GM12878 (cell line): ENCODE results near the gene PJA2. TPM values are rescaled to one million over a fixed set of nuclear protein-coding genes. Genes with fewer than 3 reads are reported as not detected.

ENCODE experiments used
- ATAC-seq: fragments of 200-7000 bp; cut with Tn5 transposase; 3 replicates; pipeline ENCODE4 v1.9.1; 2020; ENCODE audit warnings: mild to moderate bottlenecking, moderate library complexity
- BruUV-seq: library from RNA; stranded (reverse); fragments of 400-500 nt; replicated peaks from 2 replicates; lab custom pipeline; 2021; lab: Mats Ljungman, UMichigan
- CTCF ChIA-PET: fragments of 300-600 bp; sonication (Branson Sonifier 250); formaldehyde crosslinking; extraction: SDS; loops from one replicate; lab custom pipeline; 2021; ENCODE audit warnings: inconsistent platforms; lab: Yijun Ruan, JAX
- POLR2A ChIA-PET: fragments of 350-600 bp; formaldehyde crosslinking; extraction: SDS; loops from one replicate; lab custom pipeline; 2021; ENCODE audit warnings: inconsistent platforms; lab: Charles Lee
- RAD21 ChIA-PET: fragments of 300-600 bp; sonication (Branson Sonifier 250); formaldehyde crosslinking; loops from one replicate; lab custom pipeline; 2023; ENCODE audit warnings: antibody characterized with exemption; ENCODE audit not compliant: unreplicated experiment; lab: Charles Lee
- SMC1A ChIA-PET: fragments of 300-600 bp; sonication (Branson Sonifier 250); formaldehyde crosslinking; loops from one replicate; lab custom pipeline; 2023; ENCODE audit not compliant: unreplicated experiment, uncharacterized antibody; lab: Charles Lee
- DNase-seq: peaks from one replicate; pipeline ENCODE4 v3.0.0-alpha.2; 2011; ENCODE audit warnings: low read depth, low spot score
- FAIRE-seq: peaks from 3 replicates; lab custom pipeline; 2011; peaks lifted over from hg19 to GRCh38; lab: Jason Lieb, UNC
- H2AFZ ChIP-seq: 2 replicates; pipeline ENCODE4 v1.6.0; 2011; ENCODE audit warnings: low read depth, low read length, control low read depth; ENCODE audit not compliant: control insufficient read depth
- H3K27ac ChIP-seq: 2 replicates; pipeline ENCODE4 v1.5.1; 2011; ENCODE audit warnings: control low read depth; ENCODE audit not compliant: control insufficient read depth, insufficient read depth
- H3K27me3 ChIP-seq, 2 experiments: replicated peaks in 1 of 2; 2 replicates each; pipeline versions ENCODE4 v1.6.0 to v1.6.1; 2011; ENCODE audit warnings: low read length in 1 of 2; ENCODE audit not compliant: control insufficient read depth in 2 of 2, insufficient read depth in 2 of 2
- H3K36me3 ChIP-seq, 2 experiments: 2 replicates each; pipeline ENCODE4 v1.5.1; 2011; ENCODE audit warnings: low read length in 1 of 2; ENCODE audit not compliant: control insufficient read depth in 2 of 2, insufficient read depth in 2 of 2
- H3K4me1 ChIP-seq: 2 replicates; pipeline ENCODE4 v1.6.1; 2011; ENCODE audit warnings: mild to moderate bottlenecking, low read length, moderate library complexity, mixed read lengths; ENCODE audit not compliant: control insufficient read depth, insufficient read depth
- H3K4me2 ChIP-seq: 2 replicates; pipeline ENCODE4 v1.6.0; 2011; ENCODE audit warnings: control low read depth; ENCODE audit not compliant: control insufficient read depth, insufficient read depth
- H3K4me3 ChIP-seq: fragments of 200-600 bp; sonication (generic); 2 replicates; pipeline ENCODE4 v1.5.1; 2016
- H3K79me2 ChIP-seq: 2 replicates; pipeline ENCODE4 v1.6.0; 2011; ENCODE audit warnings: low read length; ENCODE audit not compliant: control insufficient read depth, insufficient read depth
- H3K9ac ChIP-seq: 2 replicates; pipeline ENCODE4 v1.8.0; 2011; ENCODE audit warnings: low read length, control low read depth, mixed read lengths; ENCODE audit not compliant: control insufficient read depth, insufficient read depth
- H3K9me3 ChIP-seq: replicated peaks from 3 replicates; pipeline ENCODE4 v1.5.1; 2011; ENCODE audit warnings: mild to moderate bottlenecking, low read length; ENCODE audit not compliant: control insufficient read depth, insufficient read depth
- H4K20me1 ChIP-seq: 2 replicates; pipeline ENCODE4 v1.6.0; 2011; ENCODE audit not compliant: control insufficient read depth, insufficient read depth
- BHLHE40 ChIP-seq, 2 experiments: fragments of 450-650 bp in 1 of 2; IDR thresholded peaks; 2 replicates each; pipeline ENCODE4 v1.6.1; 2011 to 2017; ENCODE audit warnings: low read depth in 2 of 2, borderline replicate concordance in 1 of 2, improper control_type of control experiment in 1 of 2, low read length in 1 of 2, mild to moderate bottlenecking in 1 of 2
- CHD4 ChIP-seq: fragments of 200-600 bp; sonication (generic); IDR thresholded peaks from 2 replicates; pipeline ENCODE4 v1.6.1; 2016; ENCODE audit warnings: mild to moderate bottlenecking
- MXI1 ChIP-seq: fragments of 150-350 bp; IDR thresholded peaks from 2 replicates; pipeline ENCODE4 v1.6.1; 2011; ENCODE audit warnings: low read depth, mild to moderate bottlenecking, inconsistent platforms, low read length, improper control_type of control experiment
- SIN3A ChIP-seq: IDR thresholded peaks from 2 replicates; pipeline ENCODE4 v1.6.1; 2012; ENCODE audit warnings: low read depth, low read length, improper control_type of control experiment
- SUZ12 ChIP-seq: fragments of 200-600 bp; sonication (generic); IDR thresholded peaks from one replicate; pipeline ENCODE4 v1.6.1; 2018; ENCODE audit warnings: antibody characterized with exemption, mild to moderate bottlenecking; ENCODE audit not compliant: unreplicated experiment
- TAF1 ChIP-seq: IDR thresholded peaks from 2 replicates; pipeline ENCODE4 v1.6.1; 2011; ENCODE audit warnings: mild to moderate bottlenecking, low read depth, low read length, borderline replicate concordance
- WGBS: methylation state at CpG from one replicate; pipeline ENCODE4 v1.1.6; 2016; ENCODE audit warnings: low lambda C conversion rate; ENCODE audit not compliant: insufficient replicate concordance, insufficient coverage; ENCODE audit errors: missing lambda C conversion rate; 5-methylcytosine and 5-hydroxymethylcytosine counted together
- in situ Hi-C: fragments of 300-500 bp; cut with MboI; formaldehyde crosslinking; loops from 9 replicates; pipeline ENCODE4 v1.14.3; 2018; ENCODE audit warnings: mixed read lengths
- intact Hi-C: fragments of 100-400 bp; cut with micrococcal nuclease; formaldehyde crosslinking; loops from one replicate; pipeline ENCODE4 v1.14.2; 2022; ENCODE audit not compliant: unreplicated experiment
- polyA plus RNA-seq, 11 experiments: library from polyadenylated mRNA; depleted of rRNA in 4 of 11; unstranded in 6 of 11; stranded (reverse) in 5 of 11; fragments of >200 nt; fragmentation: Nextera tagmentation in 4 of 11; fragmentation: Illumina TruSeq in 1 of 11; extraction: Ambion mirVana in 4 of 11; extraction: Trizol in 1 of 11; gene quantifications; 1 replicate in 1 of 11; 2 replicates in 10 of 11; pipeline versions ENCODE4 v1.2.1 to v1.2.3, GENCODE V29; 2011 to 2016; ENCODE audit warnings: inconsistent platforms in 2 of 11, missing spikeins in 2 of 11, low read depth in 1 of 11
- total RNA-seq, 4 experiments: library from RNA; depleted of rRNA in 3 of 4; stranded (reverse); fragments of >200 nt in 3 of 4; fragmentation: Illumina TruSeq in 1 of 4; extraction: Trizol in 1 of 4; gene quantifications; 2 replicates each; pipeline versions ENCODE4 v1.2.1 to v1.2.3, GENCODE V29; 2013 to 2021
- TF ChIP-seq, protein P1 (sequence below): fragments of 450-650 bp; IDR thresholded peaks from 2 replicates; pipeline ENCODE4 v1.6.1; 2014; ENCODE audit warnings: mild to moderate bottlenecking
- TF ChIP-seq, protein P2 (sequence below): fragments of 450-650 bp; IDR thresholded peaks from 2 replicates; pipeline ENCODE4 v1.6.1; 2018; ENCODE audit warnings: mild to moderate bottlenecking, low read depth, moderate library complexity; ENCODE audit not compliant: partially characterized antibody

The PJA2 gene
- total and polyA plus RNA-seq, 10 of the 15 experiments (the other 5 are each of a cell fraction or from before 2014, with no cell fraction given) = 27.8 to 93.4 (median 47.8) TPM

DNA sequence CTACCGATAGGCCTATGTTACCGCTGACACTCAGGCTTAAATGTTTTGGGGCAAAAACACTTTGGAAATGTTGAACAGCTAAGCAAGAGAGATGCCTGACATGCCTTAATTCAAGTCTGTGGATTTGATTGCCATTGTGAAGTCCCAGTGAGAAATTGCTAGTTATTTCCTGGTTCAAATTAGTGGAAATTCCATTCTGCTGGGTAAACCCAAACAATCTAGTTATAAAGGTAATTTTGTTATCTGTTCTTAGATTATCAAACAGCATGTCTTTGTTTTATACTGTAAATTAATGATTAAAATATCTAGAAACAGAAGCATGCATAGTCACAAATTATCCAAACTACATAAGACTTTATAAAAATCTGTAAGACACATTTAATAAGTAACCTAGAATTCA lies 96.6 kb downstream of the PJA2 start:
- no peak for DNase-seq
- no peak overlapping the region for H3K27ac ChIP-seq
- no peaks in the 10 kb centered on the region for H3K27me3 ChIP-seq
- TF ChIP-seq, protein P1, sequence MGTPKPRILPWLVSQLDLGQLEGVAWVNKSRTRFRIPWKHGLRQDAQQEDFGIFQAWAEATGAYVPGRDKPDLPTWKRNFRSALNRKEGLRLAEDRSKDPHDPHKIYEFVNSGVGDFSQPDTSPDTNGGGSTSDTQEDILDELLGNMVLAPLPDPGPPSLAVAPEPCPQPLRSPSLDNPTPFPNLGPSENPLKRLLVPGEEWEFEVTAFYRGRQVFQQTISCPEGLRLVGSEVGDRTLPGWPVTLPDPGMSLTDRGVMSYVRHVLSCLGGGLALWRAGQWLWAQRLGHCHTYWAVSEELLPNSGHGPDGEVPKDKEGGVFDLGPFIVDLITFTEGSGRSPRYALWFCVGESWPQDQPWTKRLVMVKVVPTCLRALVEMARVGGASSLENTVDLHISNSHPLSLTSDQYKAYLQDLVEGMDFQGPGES = no peak
- TF ChIP-seq SUZ12 = no peak
- no peak for TF ChIP-seq BHLHE40 (IDR thresholded peaks at IDR 0.05; ENCODE audit: borderline replicate concordance in 1 of 2, low read depth in 2 of 2, low read length in 1 of 2)
- TF ChIP-seq TAF1 = no peak
- no peak for TF ChIP-seq SIN3A
- TF ChIP-seq MXI1 = no peak
- TF ChIP-seq CHD4 = no peak
- TF ChIP-seq, protein P2, sequence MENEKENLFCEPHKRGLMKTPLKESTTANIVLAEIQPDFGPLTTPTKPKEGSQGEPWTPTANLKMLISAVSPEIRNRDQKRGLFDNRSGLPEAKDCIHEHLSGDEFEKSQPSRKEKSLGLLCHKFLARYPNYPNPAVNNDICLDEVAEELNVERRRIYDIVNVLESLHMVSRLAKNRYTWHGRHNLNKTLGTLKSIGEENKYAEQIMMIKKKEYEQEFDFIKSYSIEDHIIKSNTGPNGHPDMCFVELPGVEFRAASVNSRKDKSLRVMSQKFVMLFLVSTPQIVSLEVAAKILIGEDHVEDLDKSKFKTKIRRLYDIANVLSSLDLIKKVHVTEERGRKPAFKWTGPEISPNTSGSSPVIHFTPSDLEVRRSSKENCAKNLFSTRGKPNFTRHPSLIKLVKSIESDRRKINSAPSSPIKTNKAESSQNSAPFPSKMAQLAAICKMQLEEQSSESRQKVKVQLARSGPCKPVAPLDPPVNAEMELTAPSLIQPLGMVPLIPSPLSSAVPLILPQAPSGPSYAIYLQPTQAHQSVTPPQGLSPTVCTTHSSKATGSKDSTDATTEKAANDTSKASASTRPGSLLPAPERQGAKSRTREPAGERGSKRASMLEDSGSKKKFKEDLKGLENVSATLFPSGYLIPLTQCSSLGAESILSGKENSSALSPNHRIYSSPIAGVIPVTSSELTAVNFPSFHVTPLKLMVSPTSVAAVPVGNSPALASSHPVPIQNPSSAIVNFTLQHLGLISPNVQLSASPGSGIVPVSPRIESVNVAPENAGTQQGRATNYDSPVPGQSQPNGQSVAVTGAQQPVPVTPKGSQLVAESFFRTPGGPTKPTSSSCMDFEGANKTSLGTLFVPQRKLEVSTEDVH = no peak
- H3K36me3 ChIP-seq = no peaks in the 10 kb centered on the region
- RAD21 ChIA-PET = no interaction called here
- no peaks in the 10 kb centered on the region for H3K79me2 ChIP-seq
- CTCF ChIA-PET = interaction anchor here (0.6 to 0.8 kb wide), 2 partner anchors 18 to 993 kb away, joined by 3 to 4 read pairs; no protein-coding TSS in a partner anchor
- no peak for ATAC-seq
- H3K4me2 ChIP-seq = no peak overlapping the region
- no TSS peak for BruUV-seq
- in situ Hi-C loops = no loop called here
- 95% methylated on average over 2 of the region's 2 CpGs for WGBS
- no peaks in the 10 kb centered on the region for H3K9me3 ChIP-seq
- H3K9ac ChIP-seq = no peak overlapping the region
- no peak for FAIRE-seq
- intact Hi-C loops = no loop called here
- H2AFZ ChIP-seq = no peak overlapping the region
- SMC1A ChIA-PET = interaction anchor here (1.5 kb wide), 1 partner anchor 9 kb away, joined by 3 read pairs; no protein-coding TSS in a partner anchor
- no peaks in the 10 kb centered on the region for H3K4me1 ChIP-seq
- H4K20me1 ChIP-seq = no peaks in the 10 kb centered on the region
- POLR2A ChIA-PET = no interaction called here
- H3K4me3 ChIP-seq = no peak overlapping the region
